DOHH2 (cell line): ENCODE data around the gene ILF2.

Experiments used
- EZH2phosphoT487 ChIP-seq: fragments of 200-600 bp; sonication (generic); IDR thresholded peaks from 2 replicates; pipeline ENCODE4 v1.6.1; 2017; ENCODE audit warnings: borderline replicate concordance, mild to moderate bottlenecking, antibody characterized with exemption, low read length, moderate library complexity, mixed read lengths
- TF ChIP-seq, protein P1 (sequence below): fragments of 200-600 bp; sonication (generic); IDR thresholded peaks from one replicate; pipeline ENCODE4 v1.5.1; 2014; ENCODE audit warnings: antibody characterized with exemption, mild to moderate bottlenecking, low read depth, low read length; ENCODE audit not compliant: poor library complexity, severe bottlenecking

GRCh38 chr1:153663211-153663610, 7.6 kb downstream of the ILF2 start:
- TF ChIP-seq, protein P1, sequence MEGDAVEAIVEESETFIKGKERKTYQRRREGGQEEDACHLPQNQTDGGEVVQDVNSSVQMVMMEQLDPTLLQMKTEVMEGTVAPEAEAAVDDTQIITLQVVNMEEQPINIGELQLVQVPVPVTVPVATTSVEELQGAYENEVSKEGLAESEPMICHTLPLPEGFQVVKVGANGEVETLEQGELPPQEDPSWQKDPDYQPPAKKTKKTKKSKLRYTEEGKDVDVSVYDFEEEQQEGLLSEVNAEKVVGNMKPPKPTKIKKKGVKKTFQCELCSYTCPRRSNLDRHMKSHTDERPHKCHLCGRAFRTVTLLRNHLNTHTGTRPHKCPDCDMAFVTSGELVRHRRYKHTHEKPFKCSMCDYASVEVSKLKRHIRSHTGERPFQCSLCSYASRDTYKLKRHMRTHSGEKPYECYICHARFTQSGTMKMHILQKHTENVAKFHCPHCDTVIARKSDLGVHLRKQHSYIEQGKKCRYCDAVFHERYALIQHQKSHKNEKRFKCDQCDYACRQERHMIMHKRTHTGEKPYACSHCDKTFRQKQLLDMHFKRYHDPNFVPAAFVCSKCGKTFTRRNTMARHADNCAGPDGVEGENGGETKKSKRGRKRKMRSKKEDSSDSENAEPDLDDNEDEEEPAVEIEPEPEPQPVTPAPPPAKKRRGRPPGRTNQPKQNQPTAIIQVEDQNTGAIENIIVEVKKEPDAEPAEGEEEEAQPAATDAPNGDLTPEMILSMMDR, result no peak
- no peak for TF ChIP-seq EZH2phosphoT487
